NCI-H526 treated with DMSO at 0.1 percent for 48 hours (cell line): ENCODE results near the gene CDC42BPB.

Experiments
- DNase-seq: peaks from one replicate; lab custom pipeline; 2025; lab: John Stamatoyannopoulos, UW

Gene CDC42BPB

DNA sequence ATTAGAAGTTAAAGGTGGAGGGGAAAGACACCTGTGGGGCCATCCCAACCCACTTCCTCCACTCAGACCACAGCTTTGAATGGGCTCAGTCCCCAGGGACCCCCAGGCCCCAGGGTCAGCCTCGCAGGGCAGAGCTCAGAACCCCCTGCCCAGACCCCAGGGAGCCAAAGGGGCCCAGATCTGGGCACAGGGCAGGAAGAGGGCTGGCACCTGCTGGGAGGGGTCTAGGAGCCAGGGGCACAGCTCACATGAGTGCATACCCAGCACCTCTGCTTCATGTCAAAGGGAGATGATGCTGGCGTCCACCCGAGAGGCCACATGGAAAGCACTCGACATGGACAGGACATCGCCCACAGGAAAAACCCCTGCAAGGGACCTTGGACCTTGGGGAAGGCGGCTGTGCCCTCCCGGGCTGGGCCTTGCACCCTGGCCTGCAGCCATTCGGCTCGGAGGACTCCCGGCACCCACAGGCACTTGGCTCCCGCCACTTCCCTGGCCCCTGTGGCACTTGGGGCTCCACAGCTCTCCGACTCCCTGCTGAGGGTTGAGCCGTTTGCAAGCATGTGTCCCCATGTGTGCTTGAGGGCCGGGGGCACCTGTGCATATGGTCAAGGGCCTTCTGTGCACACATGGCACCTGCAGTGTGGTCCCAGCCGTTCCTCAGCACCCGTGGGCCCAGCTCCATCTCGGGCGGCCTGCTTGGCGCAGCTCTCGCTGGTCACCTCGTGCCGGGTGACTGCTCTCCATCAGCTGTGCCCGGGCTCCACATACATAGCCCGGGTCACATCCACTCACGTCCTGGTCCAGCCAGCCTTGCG is 142.7 kb downstream of the CDC42BPB start:
- no peak for DNase-seq

DNA sequence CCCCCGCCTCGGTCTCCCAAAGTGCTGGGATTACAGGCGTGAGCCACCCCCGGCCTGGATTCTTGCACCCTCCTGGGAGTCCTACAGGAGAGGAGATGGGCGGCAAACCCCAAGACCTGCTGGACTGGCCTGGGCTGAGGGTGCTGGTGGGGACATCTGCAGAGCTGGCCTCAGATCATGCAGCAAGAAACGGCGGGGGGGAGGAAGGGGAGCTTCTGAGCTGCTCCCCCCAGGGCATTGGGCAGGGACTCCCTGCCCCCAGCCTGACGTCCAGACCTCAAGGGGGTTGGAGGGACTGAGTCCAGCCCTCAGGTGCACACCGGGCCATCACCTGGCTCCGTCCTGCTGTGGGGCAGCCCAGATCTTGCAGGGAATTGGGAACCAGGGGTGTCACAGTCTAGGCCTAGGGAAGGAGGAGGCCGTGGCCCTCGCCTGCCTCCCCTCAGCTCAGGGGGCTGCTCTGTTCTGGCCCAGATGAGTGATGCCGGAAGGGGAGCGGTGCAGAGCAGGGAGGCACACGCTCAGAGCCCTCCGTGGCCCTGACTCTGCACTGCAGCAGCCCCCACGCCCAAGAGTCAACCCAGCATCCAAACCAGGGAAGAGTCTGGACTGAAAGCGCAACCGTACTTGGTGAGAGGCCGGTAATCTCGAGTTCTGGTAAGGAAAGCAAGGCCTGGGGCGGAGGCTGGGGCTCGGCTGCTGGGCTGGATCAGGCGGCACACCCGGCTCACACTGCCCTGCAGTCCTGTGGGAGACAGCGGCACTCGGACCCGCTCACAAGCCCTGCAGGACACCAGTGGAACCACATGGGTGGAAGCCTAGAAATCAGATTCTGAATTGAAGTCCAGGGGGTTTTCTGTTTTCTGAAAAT is 143.8 kb downstream of the CDC42BPB start:
- no peak for DNase-seq

DNA sequence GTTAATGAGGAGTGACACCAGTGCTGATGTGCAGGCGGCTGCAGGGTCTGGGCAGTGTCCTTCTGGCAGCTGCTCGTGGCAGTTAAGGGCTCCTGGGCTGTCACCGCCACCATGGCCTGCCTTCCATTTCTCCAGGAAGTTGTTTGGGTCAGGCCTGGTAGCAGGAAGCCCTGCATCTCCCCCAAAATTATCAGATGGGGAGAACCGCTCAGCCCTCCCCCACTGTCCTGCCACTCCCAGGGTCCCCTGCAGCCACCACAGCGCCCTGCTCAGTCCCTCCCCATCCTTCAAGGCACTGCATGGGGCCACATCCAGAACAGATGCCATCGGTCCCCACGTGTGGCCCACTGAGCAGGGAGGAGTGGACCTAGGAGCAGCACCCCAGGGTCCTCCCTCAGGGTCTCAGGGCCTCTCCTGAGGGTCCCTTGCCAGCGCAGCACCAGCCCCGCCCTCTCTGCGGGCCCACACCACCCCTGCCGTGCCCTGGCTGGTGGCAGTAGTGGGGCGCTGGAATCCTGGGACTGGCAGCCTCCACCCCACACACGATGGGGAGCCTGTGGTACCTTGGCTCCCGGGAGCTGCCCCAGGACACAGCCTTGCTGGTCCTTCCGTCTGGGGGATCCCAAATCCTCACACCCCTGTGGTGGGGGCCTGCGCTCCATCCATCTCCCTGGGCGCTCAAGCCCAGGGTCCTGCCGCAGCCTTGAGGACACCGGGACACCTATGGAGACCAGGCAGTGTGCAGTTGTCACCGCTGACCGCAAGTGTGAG is 145.2 kb downstream of the CDC42BPB start:
- DNase-seq = no peak

DNA sequence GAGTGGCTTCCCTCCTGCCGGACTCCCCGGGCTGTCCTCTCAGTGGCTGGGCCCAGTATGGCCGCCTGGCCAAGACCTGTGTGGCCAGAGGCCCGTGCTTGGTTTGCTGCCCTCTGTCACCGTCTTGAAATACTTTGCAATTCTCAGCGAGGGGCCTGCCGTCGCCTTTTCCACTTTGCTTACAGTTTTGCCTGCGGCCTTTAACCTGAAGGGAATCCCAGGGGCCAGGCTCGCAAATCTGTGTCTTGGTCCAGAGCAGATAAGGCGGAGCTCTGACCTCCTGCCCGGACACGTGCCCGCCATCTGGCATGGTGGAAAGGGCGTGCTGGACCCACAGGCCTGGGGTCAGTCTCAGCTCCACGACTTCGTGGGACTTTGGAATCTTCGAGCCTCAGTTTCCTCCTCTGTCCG is 145.8 kb downstream of the CDC42BPB start:
- DNase-seq = no peak

DNA sequence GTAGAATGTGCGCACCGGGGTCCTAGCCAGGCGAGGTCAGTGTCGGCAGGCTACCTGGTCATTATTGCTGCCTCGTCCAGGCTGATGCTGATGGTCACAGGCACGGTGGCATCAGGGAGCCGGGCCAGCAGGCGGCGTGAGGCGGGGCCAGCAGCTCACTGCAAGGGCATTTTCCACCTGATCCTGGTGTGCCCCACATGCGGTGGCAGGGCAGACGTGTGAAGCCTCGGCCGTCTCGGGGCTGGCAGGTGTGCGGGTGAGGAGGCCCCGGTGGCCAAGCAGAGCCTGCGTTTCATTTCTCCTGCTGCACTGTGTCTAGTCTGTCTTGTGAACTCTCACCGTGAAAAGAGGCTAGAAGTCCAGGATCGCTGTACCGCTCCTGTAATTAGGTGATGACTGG is 146.9 kb downstream of the CDC42BPB start:
- DNase-seq = no peak

DNA sequence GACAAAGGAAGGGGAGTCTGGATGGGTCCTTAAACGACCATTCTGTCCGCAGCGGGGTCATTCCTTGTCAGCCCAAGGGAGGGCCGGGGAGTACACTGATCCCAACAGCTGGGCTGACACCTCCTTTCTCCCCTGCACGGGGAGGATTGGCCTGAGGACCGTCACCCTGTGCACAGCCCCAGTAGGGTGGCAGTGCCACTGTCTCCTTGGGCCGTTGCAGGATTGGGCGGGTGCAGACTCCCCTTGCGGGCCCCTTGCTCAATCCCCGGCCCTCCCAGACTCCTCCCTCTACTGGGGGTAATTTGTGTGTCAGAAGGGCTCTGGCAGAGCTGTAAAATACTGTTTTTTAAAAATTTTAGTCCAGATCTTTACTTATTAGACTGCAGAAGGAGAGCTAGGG is 147.4 kb downstream of the CDC42BPB start:
- no peak for DNase-seq

DNA sequence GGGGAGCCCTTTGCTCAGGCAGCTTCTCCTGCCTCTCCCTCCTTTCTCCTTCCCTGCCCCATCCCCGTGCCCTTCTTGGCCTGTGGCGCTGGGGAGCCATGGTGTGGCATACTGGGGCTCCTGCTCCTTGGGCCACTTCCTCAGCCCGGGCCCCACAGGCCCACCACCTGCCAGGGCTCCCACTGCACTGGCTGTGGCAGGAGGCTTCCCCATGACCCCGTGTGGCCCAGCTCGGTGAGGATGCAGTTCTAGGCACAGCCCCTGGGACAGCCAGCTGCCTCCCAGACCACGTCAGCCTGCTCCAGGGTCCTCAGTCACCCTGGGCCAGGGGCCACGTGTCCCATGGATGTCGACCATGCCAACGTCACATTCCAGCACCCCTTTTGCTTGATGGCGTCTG is 147.9 kb downstream of the CDC42BPB start:
- no peak for DNase-seq

DNA sequence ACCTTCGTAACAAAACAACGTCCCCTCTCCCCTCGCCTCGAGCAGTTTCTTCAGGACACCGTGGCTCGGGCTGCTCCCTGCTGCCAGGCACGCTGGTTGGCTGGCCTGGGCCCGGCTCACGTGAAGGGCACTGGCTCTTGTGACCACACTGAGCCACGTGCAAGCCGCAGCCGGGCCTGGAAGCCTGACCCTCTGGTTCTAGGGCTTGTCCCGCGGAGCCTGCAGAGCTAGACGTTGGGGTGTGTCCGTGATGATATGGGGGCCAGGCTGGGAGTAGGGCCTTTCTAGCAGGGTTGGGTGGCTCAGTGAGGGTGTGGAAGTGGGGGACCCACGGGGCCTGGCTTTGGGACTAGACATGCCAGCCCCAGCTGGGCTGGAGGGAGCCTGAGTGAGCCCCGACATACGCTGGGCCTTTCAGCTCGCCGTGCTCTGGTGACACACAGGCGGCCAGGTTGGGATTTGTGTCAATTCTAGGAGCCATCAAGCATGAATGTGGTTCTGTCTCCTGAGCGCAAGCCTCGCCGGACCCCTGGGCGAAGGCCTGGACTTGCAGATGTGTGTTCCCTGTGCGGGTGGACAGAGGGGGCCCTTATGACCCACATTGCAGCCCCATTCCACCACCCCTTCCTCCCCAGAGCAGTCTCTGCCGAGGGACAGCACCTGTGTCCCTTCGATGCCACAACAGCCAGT is 148.4 kb downstream of the CDC42BPB start:
- no peak for DNase-seq

DNA sequence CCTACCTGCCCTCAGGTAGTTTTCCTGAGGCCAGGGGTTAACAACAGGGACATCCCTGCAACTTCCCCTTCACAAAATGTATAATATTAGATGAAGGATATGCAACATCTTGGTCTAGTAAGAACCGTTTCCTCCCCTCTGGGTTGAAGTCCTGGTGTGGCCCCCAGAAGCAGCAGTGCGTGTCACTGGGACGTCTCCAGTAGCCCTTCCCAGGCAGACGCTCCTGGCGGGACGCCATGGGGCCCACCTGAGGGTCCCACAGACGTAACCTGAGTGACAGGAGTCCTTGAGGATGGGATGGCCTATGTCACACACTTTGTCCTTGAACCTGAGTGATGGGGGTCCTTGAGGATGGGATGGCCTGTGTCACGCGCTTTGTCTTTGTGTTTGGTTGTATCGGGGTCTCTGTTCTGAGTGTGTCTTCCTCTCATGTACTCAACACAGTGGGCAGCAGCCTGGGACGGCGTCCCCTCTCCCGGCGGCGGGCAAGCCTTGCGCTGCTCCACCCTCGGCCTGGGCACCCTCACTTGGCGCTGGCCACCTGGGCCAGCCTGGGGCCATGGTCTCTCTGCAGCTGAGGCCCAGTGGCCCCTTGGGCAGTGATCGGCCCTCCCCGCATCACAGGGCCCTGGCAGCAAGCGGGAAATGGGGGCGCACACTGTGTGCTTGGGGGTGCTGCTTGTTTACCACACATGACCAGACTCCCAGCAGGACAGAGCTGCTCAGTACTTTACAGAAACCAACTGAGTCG is 149.2 kb downstream of the CDC42BPB start:
- DNase-seq = no peak

DNA sequence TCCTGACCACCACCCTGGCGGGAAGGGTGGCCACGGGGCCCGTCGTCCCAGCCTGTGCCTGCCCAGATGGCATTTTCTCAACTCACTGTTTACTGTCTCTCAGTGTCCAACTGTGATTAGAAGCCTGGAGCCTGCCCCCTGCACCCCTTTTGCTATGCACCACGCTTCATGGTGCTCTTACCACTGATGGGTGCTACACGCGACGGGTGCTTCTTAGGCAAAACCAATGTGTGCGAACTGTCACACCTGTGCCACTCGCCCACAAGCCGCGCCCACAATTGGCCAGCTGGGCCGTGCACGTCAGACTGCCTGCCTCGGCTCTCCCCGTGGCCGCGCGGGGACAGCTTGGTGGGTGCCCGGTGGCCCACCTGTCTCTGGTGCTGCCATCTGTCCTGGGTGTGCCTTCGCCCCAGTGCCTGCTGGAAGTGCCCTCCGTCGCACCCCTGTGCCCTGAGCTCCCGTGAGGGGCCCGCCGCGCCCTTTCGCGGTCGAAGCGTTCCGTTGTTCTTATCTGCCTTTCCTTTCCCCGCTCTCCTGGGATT is 150.0 kb downstream of the CDC42BPB start:
- no peak for DNase-seq

DNA sequence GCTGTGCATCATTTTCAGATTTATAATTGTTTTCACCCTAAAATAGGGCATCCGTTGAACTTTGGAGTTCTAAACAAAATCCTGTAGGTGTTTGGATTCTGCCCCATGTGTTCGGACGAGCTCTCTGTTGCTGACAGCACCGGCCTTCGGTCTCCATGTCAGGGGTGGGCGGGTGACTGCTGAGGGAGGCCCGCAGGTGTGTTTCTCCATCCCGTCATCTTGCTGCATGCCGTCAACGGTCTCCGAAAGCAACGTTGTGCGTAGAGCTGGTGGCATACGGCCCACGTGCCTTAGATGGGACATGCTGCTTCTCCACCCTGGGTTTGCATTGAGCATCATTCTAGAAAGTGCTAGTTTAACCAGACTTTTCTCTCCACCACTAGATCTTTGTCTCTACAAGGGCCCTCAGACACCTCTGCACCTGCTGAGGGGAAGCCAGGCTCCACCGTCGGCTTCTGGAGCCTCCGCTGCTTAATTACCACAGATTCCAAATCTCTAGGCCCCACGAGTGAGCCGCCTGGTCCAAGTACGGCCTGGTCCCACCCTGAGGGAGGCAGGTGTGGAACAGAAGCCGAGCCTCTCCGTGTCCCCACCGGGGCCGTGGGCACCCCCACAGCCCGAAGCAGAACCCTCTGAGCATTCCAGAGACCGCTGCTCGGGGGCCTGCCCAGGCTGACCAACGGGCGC is 150.6 kb downstream of the CDC42BPB start:
- no peak for DNase-seq

DNA sequence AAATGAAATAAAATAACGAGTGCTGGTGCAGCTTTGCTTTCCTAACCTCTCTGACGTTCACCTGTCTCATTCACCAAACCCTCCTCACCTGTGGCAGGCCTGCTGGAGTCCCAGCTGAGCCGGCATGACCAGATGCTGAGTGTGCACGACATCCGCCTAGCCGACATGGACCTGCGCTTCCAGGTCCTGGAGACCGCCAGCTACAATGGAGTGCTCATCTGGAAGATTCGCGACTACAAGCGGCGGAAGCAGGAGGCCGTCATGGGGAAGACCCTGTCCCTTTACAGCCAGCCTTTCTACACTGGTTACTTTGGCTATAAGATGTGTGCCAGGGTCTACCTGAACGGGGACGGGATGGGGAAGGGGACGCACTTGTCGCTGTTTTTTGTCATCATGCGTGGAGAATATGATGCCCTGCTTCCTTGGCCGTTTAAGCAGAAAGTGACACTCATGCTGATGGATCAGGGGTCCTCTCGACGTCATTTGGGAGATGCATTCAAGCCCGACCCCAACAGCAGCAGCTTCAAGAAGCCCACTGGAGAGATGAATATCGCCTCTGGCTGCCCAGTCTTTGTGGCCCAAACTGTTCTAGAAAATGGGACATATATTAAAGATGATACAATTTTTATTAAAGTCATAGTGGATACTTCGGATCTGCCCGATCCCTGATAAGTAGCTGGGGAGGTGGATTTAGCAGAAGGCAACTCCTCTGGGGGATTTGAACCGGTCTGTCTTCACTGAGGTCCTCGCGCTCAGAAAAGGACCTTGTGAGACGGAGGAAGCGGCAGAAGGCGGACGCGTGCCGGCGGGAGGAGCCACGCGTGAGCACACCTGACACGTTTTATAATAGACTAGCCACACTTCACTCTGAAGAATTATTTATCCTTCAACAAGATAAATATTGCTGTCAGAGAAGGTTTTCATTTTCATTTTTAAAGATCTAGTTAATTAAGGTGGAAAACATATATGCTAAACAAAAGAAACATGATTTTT is 151.9 kb downstream of the CDC42BPB start:
- no peak for DNase-seq

DNA sequence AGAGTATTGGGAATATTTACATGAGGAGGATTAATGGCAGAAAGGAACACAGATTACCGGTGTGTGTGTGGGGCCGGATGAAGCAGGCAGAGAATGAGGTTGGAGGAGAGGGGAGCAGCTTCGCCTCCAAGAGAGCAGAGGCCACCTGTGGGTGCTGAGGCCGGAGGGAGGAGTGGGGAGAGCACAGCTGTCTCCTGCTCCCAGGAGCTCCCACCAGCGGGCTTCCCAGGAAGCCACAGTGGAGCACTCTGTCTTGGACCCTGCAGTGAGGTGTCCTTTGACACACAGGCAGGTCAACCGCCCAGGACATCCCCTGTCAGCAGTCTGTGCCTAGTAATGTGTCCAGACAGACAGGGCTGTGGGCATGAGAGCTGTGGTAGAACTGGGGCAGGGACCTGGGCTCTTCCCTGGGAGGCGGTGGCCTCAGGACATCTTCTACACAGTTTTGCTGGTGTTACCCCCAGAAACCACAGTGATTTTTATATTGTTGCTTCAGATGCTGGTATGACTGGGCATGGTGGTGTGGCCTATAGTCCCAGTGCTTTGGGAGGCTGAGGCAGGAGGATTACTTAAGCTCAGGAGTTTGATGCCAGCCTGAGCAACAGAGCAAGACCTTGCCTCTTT is 153.3 kb downstream of the CDC42BPB start:
- no peak for DNase-seq

DNA sequence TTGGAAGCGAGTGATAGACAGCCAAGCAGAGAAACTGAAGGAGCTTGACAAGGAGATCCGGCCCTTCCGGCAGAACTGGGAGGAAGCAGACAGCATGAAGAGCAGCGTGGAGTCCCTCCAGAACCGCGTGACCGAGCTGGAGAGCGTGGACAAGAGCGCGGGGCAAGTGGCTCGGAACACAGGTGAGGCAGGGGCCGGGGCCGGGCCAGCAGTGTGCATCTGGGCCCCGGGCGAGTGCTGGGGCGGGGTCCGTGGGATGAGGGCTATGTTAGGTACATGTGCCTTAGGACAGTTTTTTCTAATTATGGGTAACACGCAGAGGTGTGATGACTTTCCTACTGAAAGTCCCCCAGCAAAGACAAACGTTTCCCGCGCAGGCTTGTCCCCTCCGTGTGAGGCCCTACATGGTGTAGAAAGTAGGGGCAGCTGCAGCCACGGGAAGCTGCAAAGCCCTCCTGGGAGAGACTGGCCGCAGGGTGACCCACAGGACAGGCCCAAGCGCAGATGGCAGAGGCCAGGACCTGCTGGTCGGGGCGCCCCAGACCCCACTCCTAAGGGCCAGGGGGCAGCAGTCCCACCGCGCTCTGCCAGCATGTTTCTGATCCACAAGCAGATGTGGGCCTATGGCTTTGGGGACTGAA is 154.0 kb downstream of the CDC42BPB start:
- DNase-seq = no peak

DNA sequence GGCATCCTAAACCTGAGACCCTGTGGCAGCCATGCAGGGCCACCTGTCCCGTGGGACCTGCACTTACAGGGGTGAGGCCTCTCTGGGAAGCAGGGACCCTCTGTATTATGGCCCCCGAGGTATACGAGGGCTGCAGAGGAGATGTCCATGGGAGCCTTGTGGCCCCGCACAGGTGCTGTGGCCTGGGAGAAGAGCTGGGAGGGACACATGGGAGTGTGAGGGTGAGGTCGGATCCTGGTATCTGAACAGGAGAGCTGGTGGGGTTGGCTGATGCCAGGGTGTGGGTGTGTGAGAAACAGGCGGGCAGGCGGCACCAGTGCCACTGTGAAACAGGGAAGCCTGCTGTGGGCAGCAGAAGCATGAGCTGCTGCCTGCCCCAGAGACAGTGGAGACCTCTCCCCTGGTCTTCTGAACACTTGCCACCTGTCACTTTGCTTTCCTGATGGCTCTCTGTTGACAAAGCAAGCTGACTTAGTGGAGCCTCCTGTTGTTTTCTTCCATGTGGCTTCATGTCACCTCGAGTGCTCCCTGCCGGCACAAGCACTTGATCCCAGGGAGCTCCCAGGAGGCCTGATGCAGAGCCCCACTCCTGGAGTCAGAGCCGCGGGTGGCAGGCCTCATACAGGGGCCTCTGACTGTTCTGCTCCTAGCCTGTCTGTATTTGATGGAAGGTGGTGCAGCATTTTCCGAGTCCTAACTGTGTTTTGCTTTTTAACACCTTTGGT is 154.7 kb downstream of the CDC42BPB start:
- no peak for DNase-seq

DNA sequence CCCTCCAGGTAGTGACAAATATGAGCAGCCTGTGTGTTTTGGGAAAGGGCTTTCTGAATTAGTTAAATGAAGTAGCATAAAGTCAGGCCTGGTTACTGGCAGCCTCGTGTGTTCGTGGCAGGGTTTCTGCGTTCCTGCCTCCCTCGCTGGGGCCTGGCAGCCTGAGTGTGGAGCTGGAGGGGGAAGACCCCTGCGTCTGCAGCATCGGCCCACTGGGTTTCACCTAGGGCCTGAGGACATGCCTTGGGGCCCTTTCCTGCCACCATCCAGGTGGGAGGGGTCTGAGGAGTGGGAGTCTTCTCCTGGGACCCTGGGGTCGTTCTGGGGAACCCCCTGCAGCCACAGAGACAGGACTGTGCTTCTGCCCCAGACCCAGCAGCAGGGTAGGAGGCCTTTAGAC is 155.3 kb downstream of the CDC42BPB start:
- no peak for DNase-seq

DNA sequence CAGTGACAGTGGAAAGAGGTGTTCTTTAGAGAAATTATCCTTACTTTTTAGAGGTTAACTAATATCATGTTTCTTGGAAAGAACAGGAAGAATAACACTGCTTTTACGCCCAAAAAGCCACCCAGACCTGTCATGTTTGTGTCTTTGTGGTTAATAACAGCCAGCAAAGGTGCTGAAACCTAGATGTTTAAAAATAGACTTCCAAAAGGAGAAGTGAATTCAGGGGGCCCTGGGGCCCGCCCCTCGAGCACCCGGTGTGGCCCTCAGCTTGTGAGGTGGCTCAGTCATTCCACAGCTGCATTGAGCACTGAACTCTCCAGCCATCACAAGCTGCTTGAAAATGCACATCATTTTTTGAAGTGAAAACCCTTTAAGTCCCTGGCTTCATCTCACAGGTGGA is 155.7 kb downstream of the CDC42BPB start:
- DNase-seq = no peak
